Left ventricle myocardium inferior (tissue), 1 donor: ENCODE measurements around the gene HTR3A. TPM values are rescaled to one million over a fixed set of nuclear protein-coding genes. Genes with fewer than 3 reads are reported as not detected.
A peak's percentile ranks its signal among the peaks of the same experiment; 100 is the strongest.

Experiments used
- DNase-seq: peaks from one replicate; pipeline ENCODE4 v3.0.0-alpha.2; 2020
- H3K27ac ChIP-seq: fragments of 200-600 bp; replicated peaks from 2 replicates; pipeline ENCODE4 v1.8.0; 2021
- H3K27me3 ChIP-seq: fragments of 200-600 bp; 2 replicates; pipeline ENCODE4 v1.8.0; 2021; ENCODE audit warnings: low read depth
- H3K36me3 ChIP-seq: fragments of 200-600 bp; 2 replicates; pipeline ENCODE4 v1.8.0; 2021
- H3K4me1 ChIP-seq: fragments of 200-600 bp; 2 replicates; pipeline ENCODE4 v1.8.0; 2021
- H3K4me3 ChIP-seq: fragments of 200-600 bp; 2 replicates; pipeline ENCODE4 v1.8.0; 2021; ENCODE audit warnings: mild to moderate bottlenecking, moderate library complexity
- H3K9me3 ChIP-seq: fragments of 200-600 bp; replicated peaks from 2 replicates; pipeline ENCODE4 v1.8.0; 2021
- intact Hi-C: fragments of 100-400 bp; cut with micrococcal nuclease; formaldehyde crosslinking; loops from one replicate; pipeline ENCODE4 v1.11.0; 2022
- total RNA-seq: library from RNA; stranded (reverse); fragmentation: NEBNext Ultra II Directional; extraction: Animal tissue kit (Norgen Biotek cat#: 25700); gene quantifications from one replicate; pipeline ENCODE4 v1.2.1, GENCODE V29; 2021
- TF ChIP-seq, protein P1 (sequence below): fragments of 200-600 bp; IDR thresholded peaks from 2 replicates; pipeline ENCODE4 v1.8.0; 2021; ENCODE audit warnings: antibody characterized with exemption, mild to moderate bottlenecking, borderline replicate concordance
- donor health status: DM: no; HTN: yes; CAD: no; lungs with severe emphysema.

HTR3A gene
- total RNA-seq, 1 donor from 2014 or later, result not detected

DNA sequence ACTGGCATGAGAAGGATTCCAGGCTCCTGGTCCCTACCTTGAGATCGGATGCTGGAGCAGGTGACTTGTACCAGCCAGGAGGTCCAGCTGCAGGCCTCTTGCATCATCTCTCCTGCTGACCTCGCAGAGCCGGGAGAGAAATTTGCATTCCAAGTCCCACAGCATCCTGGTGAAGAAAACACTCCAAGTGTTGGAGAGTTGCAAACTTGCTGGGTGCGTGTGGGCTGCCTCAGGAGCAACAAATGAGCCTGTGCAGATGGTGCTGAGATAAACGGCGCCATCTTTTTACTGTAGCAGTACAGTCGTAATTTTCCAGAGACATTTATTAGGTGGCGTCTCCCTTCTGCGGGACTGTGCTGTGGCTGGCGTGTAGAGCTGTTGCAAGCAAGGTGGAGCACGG is 52.5 kb downstream of the HTR3A start:
- no peaks in the 10 kb centered on the region for H3K9me3 ChIP-seq
- no peaks in the 10 kb centered on the region for H3K27me3 ChIP-seq
- TF ChIP-seq, protein P1, sequence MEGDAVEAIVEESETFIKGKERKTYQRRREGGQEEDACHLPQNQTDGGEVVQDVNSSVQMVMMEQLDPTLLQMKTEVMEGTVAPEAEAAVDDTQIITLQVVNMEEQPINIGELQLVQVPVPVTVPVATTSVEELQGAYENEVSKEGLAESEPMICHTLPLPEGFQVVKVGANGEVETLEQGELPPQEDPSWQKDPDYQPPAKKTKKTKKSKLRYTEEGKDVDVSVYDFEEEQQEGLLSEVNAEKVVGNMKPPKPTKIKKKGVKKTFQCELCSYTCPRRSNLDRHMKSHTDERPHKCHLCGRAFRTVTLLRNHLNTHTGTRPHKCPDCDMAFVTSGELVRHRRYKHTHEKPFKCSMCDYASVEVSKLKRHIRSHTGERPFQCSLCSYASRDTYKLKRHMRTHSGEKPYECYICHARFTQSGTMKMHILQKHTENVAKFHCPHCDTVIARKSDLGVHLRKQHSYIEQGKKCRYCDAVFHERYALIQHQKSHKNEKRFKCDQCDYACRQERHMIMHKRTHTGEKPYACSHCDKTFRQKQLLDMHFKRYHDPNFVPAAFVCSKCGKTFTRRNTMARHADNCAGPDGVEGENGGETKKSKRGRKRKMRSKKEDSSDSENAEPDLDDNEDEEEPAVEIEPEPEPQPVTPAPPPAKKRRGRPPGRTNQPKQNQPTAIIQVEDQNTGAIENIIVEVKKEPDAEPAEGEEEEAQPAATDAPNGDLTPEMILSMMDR, result no peak
- intact Hi-C loops, result no loop called here
- H3K4me1 ChIP-seq, result peaks cover 17% of the 10 kb centered on the region
- DNase-seq, result no peak
- no peak overlapping the region for H3K27ac ChIP-seq
- H3K36me3 ChIP-seq, result no peaks in the 10 kb centered on the region
- no peak overlapping the region for H3K4me3 ChIP-seq

- intact Hi-C loops, result loop anchor here (2.0 kb wide), 1 partner anchor 229 kb away; no protein-coding TSS in a partner anchor
- TF ChIP-seq, protein P1, result peak; percentile 43
These were observed 53.0 kb downstream of the HTR3A start for GRCh38 chr11:114027926-114028325.

GRCh38 chr11:114031246-114031966 is 56.5 kb downstream of the HTR3A start:
- no peak for DNase-seq
- Histone ChIP-seq H3K27me3 (no peaks in the 10 kb centered on the region), H3K9me3 (no peaks in the 10 kb centered on the region), H3K27ac (no peak overlapping the region), H3K4me3 (no peak overlapping the region), H3K36me3 (no peaks in the 10 kb centered on the region), H3K4me1 (peaks cover 13% of the 10 kb centered on the region)
- intact Hi-C loops, result no loop called here
- TF ChIP-seq, protein P1, result no peak

More at GRCh38 chr11:114027926-114028325, 53.0 kb downstream of the HTR3A start:
- no peak for DNase-seq
- no peak overlapping the region for H3K27ac ChIP-seq
- no peak overlapping the region for H3K4me3 ChIP-seq
- H3K27me3 ChIP-seq, result no peaks in the 10 kb centered on the region
- H3K4me1 ChIP-seq, result peaks cover 17% of the 10 kb centered on the region
- no peaks in the 10 kb centered on the region for H3K9me3 ChIP-seq
- no peaks in the 10 kb centered on the region for H3K36me3 ChIP-seq

DNA sequence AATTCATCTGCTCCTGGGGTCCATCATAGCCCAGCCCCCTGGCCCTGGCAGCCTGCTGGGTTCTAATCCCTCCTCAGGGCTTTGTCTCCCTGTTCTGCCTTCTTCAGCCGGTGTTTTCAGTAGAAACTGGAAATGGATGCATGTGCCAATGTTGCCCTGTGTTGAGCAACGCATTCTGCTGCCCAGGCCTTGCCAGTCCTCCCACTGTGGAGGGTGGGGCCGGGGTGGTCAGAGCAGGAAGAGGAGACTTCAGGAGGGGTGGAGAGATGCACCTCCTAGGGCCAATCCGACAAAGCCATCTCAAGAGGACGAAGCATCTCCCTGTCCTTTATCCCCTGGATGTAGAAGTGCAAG is 57.0 kb downstream of the HTR3A start:
- TF ChIP-seq, protein P1, result no peak
- DNase-seq, result no peak
- Histone ChIP-seq H3K4me1 (peaks cover 19% of the 10 kb centered on the region), H3K27ac (no peak overlapping the region), H3K27me3 (no peaks in the 10 kb centered on the region), H3K36me3 (no peaks in the 10 kb centered on the region), H3K4me3 (no peak overlapping the region), H3K9me3 (no peaks in the 10 kb centered on the region)
- intact Hi-C loops, result no loop called here

GRCh38 chr11:114033066-114033465 is 58.2 kb downstream of the HTR3A start:
- H3K4me1 ChIP-seq, result peaks cover 20% of the 10 kb centered on the region
- no peaks in the 10 kb centered on the region for H3K27me3 ChIP-seq
- no peak overlapping the region for H3K27ac ChIP-seq
- DNase-seq, result no peak
- intact Hi-C loops, result no loop called here
- TF ChIP-seq, protein P1, result no peak
- H3K9me3 ChIP-seq, result no peaks in the 10 kb centered on the region
- no peak overlapping the region for H3K4me3 ChIP-seq
- H3K36me3 ChIP-seq, result no peaks in the 10 kb centered on the region
